Adrenal gland (tissue), 12 donors: Measurements from ENCODE around the gene MAP3K14. TPM values are rescaled to one million over a fixed set of nuclear protein-coding genes. Genes with fewer than 3 reads are reported as not detected.

ENCODE experiments used
- DNase-seq, 7 donors: peaks; one replicate each; pipeline ENCODE4 v3.0.0-alpha.2; 2019 to 2020
- H3K27ac ChIP-seq, 5 donors: fragments of 200-600 bp; sonication (generic) in 4 of 5; 1 replicate in 3 of 5; 2 replicates in 2 of 5; pipeline versions ENCODE4 v1.5.1 to v1.8.0; 2016 to 2020; ENCODE audit warnings: mild to moderate bottlenecking in 1 of 5
- H3K27me3 ChIP-seq: fragments of 200-600 bp; 2 replicates; pipeline ENCODE4 v1.8.0; 2021
- H3K36me3 ChIP-seq, 2 donors: fragments of 200-600 bp; replicated peaks in 1 of 2; 1 replicate in 1 of 2; 2 replicates in 1 of 2; pipeline versions ENCODE4 v1.5.1 to v1.8.0; 2018 to 2022
- H3K4me1 ChIP-seq, 2 donors: fragments of 200-600 bp; replicated peaks in 1 of 2; 1 replicate in 1 of 2; 2 replicates in 1 of 2; pipeline versions ENCODE4 v1.5.1 to v1.8.0; 2018 to 2021
- H3K4me3 ChIP-seq, 4 donors: fragments of 200-600 bp; sonication (generic) in 3 of 4; one replicate each; pipeline ENCODE4 v1.5.1; 2016 to 2018
- H3K9me3 ChIP-seq, 3 donors: fragments of 200-600 bp; sonication (generic) in 1 of 3; replicated peaks in 1 of 3; 1 replicate in 2 of 3; 2 replicates in 1 of 3; pipeline versions ENCODE4 v1.5.1 to v1.8.0; 2016 to 2021
- CTCF ChIP-seq, 6 experiments: fragments of 450-650 bp in 4 of 6; fragments of 200-600 bp in 2 of 6; sonication (generic) in 1 of 6; IDR thresholded peaks; 1 replicate in 5 of 6; 2 replicates in 1 of 6; pipeline versions ENCODE4 v1.5.1 to v1.8.0; 2016 to 2021; ENCODE audit warnings: antibody characterized with exemption in 6 of 6, mild to moderate bottlenecking in 2 of 6, moderate library complexity in 1 of 6
- POLR2A ChIP-seq, 2 donors: fragments of 450-650 bp; IDR thresholded peaks; one replicate each; pipeline ENCODE4 v1.6.1; 2017; ENCODE audit warnings: antibody characterized with exemption in 2 of 2, mild to moderate bottlenecking in 2 of 2, moderate library complexity in 1 of 2
- WGBS, 4 donors: extraction: QIAGEN DNeasy Blood & Tissue Kit in 2 of 4; methylation state at CpG; one replicate each; pipeline versions ENCODE4 v1.1.5 to v1.1.7; 2013 to 2017; 5-methylcytosine and 5-hydroxymethylcytosine counted together
- intact Hi-C, 2 donors: fragments of 100-400 bp; cut with DNase I; formaldehyde crosslinking; loops; one replicate each; pipeline versions ENCODE4 v1.14.1 to v1.15.0; 2022 to 2023
- polyA plus RNA-seq, 3 donors: library from polyadenylated mRNA; stranded (reverse); fragments of 200-250 nt in 2 of 3; fragments of 350-450 nt in 1 of 3; fragmentation: Illumina TruSeq in 1 of 3; extraction: RNeasy Lipid Tissue Mini Kit (QIAGEN cat#74804) in 1 of 3; gene quantifications; one replicate each; pipeline ENCODE4 v1.2.3, GENCODE V29; 2013 to 2014
- total RNA-seq, 9 donors: library from RNA; depleted of rRNA in 4 of 9; stranded (reverse); fragments of >200 nt in 4 of 9; fragments of 120-200 nt in 1 of 9; fragmentation: NEBNext Ultra II Directional in 1 of 9; extraction: Animal tissue kit (Norgen Biotek cat#: 25700) in 1 of 9; gene quantifications; one replicate each; pipeline versions ENCODE4 v1.1.0 to v1.2.4, GENCODE V29; 2013 to 2023
- donor health status: healthy with polysubstance abuse.
- donor health status: Bipolar disorder and iron deficiency.
- donor health status: DM: yes; HTN: yes; CAD: no.
- donor health status: DM: no; HTN: no; CAD: no.
- donor health status: DM: no; HTN: no; CAD: no.
- donor health status: DM: yes; HTN: yes; CAD: no.

Gene MAP3K14
- total and polyA plus RNA-seq, 12 donors: 2.4 to 14.7 (median 7.2) TPM

GRCh38 chr17:45263477-45263860, 53.4 kb downstream of the MAP3K14 start:
- peaks cover 2 to 18% of the 10 kb centered on the region in 2 donors for H3K4me1 ChIP-seq
- 75 to 93% (median 78%) methylated on average over 5 to 7 of the region's 7 CpGs for WGBS, 4 donors
- H3K27me3 ChIP-seq: no peaks in the 10 kb centered on the region
- intact Hi-C loops: no loop called here
- no peak overlapping the region for H3K4me3 ChIP-seq
- no peaks in the 10 kb centered on the region for H3K9me3 ChIP-seq
- no peak for DNase-seq
- TF ChIP-seq POLR2A (IDR thresholded peaks at IDR 0.05) (no peak), CTCF (IDR thresholded peaks at IDR 0.05) (no peak)
- H3K27ac ChIP-seq: no peak overlapping the region
- H3K36me3 ChIP-seq: peaks cover 0 to 43% of the 10 kb centered on the region in 2 donors

DNA sequence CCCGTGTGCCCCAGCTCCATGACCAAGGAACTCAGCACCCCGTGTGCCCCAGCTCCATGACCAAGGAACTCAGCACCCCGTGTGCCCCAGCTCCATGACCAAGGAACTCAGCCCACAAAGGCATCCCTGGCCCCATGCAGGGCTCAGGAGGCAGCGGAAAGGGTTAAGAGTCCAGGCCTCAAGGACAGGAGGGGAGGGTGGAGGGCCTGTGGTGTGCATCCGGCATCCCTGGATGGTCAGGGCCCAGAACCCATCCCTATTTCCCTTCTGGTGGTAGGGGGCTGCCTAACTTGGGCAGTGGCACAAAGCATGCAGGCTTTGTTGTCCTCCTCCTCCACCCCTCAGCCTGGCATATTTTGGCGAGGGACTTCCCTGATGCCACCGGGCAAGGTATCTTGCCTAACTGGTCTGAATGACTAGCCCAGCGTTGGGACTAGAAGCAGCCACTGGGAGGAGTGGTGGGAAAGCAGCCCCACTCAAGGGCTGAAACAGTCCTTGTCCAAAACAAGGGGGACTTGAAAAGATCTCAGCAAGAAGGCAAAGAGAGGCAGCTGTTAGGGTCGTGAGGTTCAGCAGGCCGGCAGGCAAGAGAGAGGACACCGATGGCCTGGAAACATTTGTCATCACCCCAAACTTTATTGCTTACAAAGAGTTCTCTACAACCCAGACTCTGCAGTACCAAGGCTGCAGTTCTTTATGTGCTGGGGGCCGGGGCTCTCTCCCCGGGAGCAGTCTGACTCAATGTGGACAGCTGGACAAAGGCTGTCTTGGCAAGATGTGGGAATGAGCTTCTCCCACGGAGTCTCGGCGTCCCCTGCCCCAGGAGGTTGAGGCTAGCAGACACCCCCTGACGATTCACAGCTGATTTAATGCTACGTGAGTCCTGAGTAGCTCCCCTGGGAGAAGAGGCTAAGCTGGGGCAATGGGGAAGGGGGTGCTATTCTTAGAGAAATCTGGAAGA, 54.0 kb downstream of the MAP3K14 start:
- no peaks in the 10 kb centered on the region for H3K9me3 ChIP-seq
- H3K4me3 ChIP-seq: peak overlapping the region in 1 of 4 donors; percentile 95
- peak overlapping the region in 1 of 5 donors; percentile 24 for H3K27ac ChIP-seq
- peaks cover 2 to 18% of the 10 kb centered on the region in 2 donors for H3K4me1 ChIP-seq
- H3K27me3 ChIP-seq: no peaks in the 10 kb centered on the region
- intact Hi-C loops: no loop called here
- no peak for TF ChIP-seq CTCF (IDR thresholded peaks at IDR 0.05)
- WGBS, 4 donors: 62 to 65% (median 64%) methylated on average over 10 to 18 of the region's 18 CpGs
- peaks cover 0 to 36% of the 10 kb centered on the region in 2 donors for H3K36me3 ChIP-seq
- no peak for DNase-seq

DNA sequence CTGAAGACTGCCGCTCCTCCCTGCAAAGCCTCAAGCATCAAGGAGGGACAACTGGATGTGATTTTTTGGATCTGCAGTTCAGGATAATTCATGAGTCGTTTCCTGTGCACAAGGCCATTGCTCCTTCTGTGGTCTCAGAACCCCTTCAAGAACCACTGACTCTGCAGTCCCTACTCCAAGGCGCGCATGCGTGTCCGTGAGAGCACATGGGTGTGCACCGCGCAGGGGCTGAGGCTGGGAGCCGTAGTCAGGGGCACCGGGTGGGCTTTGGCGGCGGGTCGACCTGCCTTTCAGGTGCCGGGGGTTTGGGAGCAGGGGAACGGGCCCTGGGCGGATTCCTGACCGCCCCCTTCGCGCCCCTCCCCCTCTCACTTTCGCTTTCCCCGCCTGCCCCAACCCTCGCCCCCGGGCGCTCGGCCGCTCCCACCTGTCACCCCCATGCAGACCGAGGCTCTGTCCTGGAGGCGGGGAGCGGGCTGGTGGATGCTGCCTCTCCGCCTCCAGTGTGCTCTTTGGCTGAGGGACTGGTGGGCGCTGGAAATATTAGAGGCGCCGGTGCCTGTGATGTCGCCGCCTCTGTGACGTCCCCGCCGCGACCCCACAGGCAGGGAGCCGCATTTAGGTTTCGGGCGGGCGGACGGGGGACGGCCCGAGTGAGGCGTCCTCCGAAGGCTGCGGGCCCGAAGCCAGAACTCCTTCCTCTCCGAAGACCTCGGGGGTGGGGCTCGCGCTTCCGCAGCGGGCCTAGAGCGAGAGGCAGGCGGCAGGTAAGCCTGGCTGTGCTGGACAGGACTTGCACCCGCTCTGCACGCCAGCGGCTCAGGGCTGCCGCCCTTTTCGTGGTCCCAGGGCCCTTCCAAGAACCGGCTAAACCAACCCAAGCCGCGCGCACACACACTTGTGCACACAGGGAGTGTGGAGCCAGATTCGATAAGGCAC, 55.0 kb downstream of the MAP3K14 start, which contains the start of gene SPATA32:
Gene SPATA32, minus strand, starts transcription at position 518 of the 939 bp plus-strand sequence. Its CDS starts 78 bp downstream, at position 440.
- DNase-seq: peak; percentile 43 to 69 (median 61)
- H3K27me3 ChIP-seq: no peaks in the 10 kb centered on the region
- H3K36me3 ChIP-seq: peaks cover 0 to 27% of the 10 kb centered on the region in 2 donors
- no peaks in the 10 kb centered on the region for H3K9me3 ChIP-seq
- intact Hi-C loops: no loop called here
- peak within 1 kb of the TSS in 2 of 4 donors; percentile 32 to 95 for H3K4me3 ChIP-seq
- H3K27ac ChIP-seq: peak within 1 kb of the TSS in 2 of 5 donors; percentile 24 to 54
- H3K4me1 ChIP-seq: peaks cover 2 to 18% of the 10 kb centered on the region in 2 donors
- WGBS, 4 donors: 3 to 9% (median 6%) methylated on average over 14 to 68 of the region's 68 CpGs
- TF ChIP-seq CTCF (IDR thresholded peaks at IDR 0.05) (no peak), POLR2A (IDR thresholded peaks at IDR 0.05) (no peak)
